WTC11 (cell line): ENCODE data around the gene PAK1. TPM values are rescaled to one million over a fixed set of nuclear protein-coding genes. Genes with fewer than 3 reads are reported as not detected.

Experiments used
- ATAC-seq: fragments of 200-7000 bp; cut with Tn5 transposase; 2 replicates; pipeline ENCODE4 v1.10.0; 2021; ENCODE audit warnings: mild to moderate bottlenecking, moderate library complexity
- CTCF ChIA-PET: fragments of 300-600 bp; sonication (Branson Sonifier 250); formaldehyde crosslinking; loops from one replicate; lab custom pipeline; 2021; ENCODE audit warnings: antibody characterized with exemption; lab: Charles Lee
- POLR2A ChIA-PET: fragments of 350-600 bp; sonication (Branson Sonifier 250); formaldehyde crosslinking; loops from one replicate; lab custom pipeline; 2021; ENCODE audit warnings: antibody characterized with exemption; lab: Charles Lee
- DNase-seq: peaks from one replicate; pipeline ENCODE4 v3.0.0; 2021; ENCODE audit warnings: low spot score
- H3K27ac Mint-ChIP-seq: 2 replicates; pipeline ENCODE4 v1.8.0; 2021; ENCODE audit warnings: mixed read lengths
- H3K27me3 Mint-ChIP-seq: 2 replicates; pipeline ENCODE4 v1.8.0; 2021; ENCODE audit warnings: low read depth, mild to moderate bottlenecking, moderate library complexity, mixed read lengths
- H3K36me3 Mint-ChIP-seq: 2 replicates; pipeline ENCODE4 v1.8.0; 2021; ENCODE audit warnings: mixed read lengths
- H3K4me1 Mint-ChIP-seq: 2 replicates; pipeline ENCODE4 v1.8.0; 2022; ENCODE audit warnings: mixed read lengths
- H3K4me3 Mint-ChIP-seq: 2 replicates; pipeline ENCODE4 v1.8.0; 2021; ENCODE audit warnings: mild to moderate bottlenecking, moderate library complexity, mixed read lengths
- H3K9me3 Mint-ChIP-seq: 2 replicates; pipeline ENCODE4 v1.8.0; 2021; ENCODE audit warnings: mixed read lengths
- ATF1 ChIP-seq: sonication (generic); formaldehyde crosslinking; IDR thresholded peaks from 2 replicates; pipeline ENCODE4 v1.8.1; 2023; ENCODE audit warnings: mild to moderate bottlenecking, moderate library complexity, missing genetic modification reagents
- CBFB ChIP-seq: sonication (generic); formaldehyde crosslinking; IDR thresholded peaks from 2 replicates; pipeline ENCODE4 v1.8.1; 2022; ENCODE audit warnings: mild to moderate bottlenecking, low read depth, missing genetic modification reagents
- ELF4 ChIP-seq: sonication (generic); formaldehyde crosslinking; IDR thresholded peaks from 2 replicates; pipeline ENCODE4 v1.8.1; 2022; ENCODE audit warnings: low read depth, mild to moderate bottlenecking, moderate library complexity, missing genetic modification reagents
- EMX1 ChIP-seq: fragments of 250-450 bp; sonication (Bioruptor Pico); IDR thresholded peaks from 2 replicates; pipeline ENCODE4 v1.8.0; 2021; ENCODE audit warnings: mild to moderate bottlenecking
- GABPB1 ChIP-seq: sonication (generic); formaldehyde crosslinking; IDR thresholded peaks from 2 replicates; pipeline ENCODE4 v1.8.1; 2023; ENCODE audit warnings: mild to moderate bottlenecking, missing genetic modification reagents
- JAZF1 ChIP-seq: fragments of 250-450 bp; sonication (Bioruptor Pico); IDR thresholded peaks from 2 replicates; pipeline ENCODE4 v1.9.0; 2021; ENCODE audit warnings: moderate library complexity, mild to moderate bottlenecking, inconsistent platforms
- NR2C2 ChIP-seq: sonication (generic); formaldehyde crosslinking; IDR thresholded peaks from 2 replicates; pipeline ENCODE4 v1.8.0; 2022; ENCODE audit warnings: mild to moderate bottlenecking, missing genetic modification reagents
- PRRX2 ChIP-seq: fragments of 250-450 bp; sonication (Bioruptor Pico); IDR thresholded peaks from 2 replicates; pipeline ENCODE4 v1.8.0; 2021; ENCODE audit warnings: mild to moderate bottlenecking
- SMAD4 ChIP-seq: sonication (generic); formaldehyde crosslinking; IDR thresholded peaks from 2 replicates; pipeline ENCODE4 v1.8.0; 2022; ENCODE audit warnings: mild to moderate bottlenecking, missing genetic modification reagents
- SOX15 ChIP-seq: fragments of 250-450 bp; sonication (Bioruptor Pico); IDR thresholded peaks from 2 replicates; pipeline ENCODE4 v1.9.0; 2021; ENCODE audit warnings: mild to moderate bottlenecking
- ZBTB21 ChIP-seq: sonication (generic); formaldehyde crosslinking; IDR thresholded peaks from 2 replicates; pipeline ENCODE4 v1.8.1; 2023; ENCODE audit warnings: mild to moderate bottlenecking, missing genetic modification reagents, borderline replicate concordance
- ZNF121 ChIP-seq: sonication (generic); formaldehyde crosslinking; IDR thresholded peaks from 2 replicates; pipeline ENCODE4 v1.8.0; 2023; ENCODE audit warnings: missing genetic modification reagents
- ZNF138 ChIP-seq: sonication (generic); formaldehyde crosslinking; conservative IDR thresholded peaks from 2 replicates; pipeline ENCODE4 v1.8.1; 2022; ENCODE audit warnings: mild to moderate bottlenecking, moderate library complexity, missing genetic modification reagents
- ZNF219 ChIP-seq: sonication (generic); formaldehyde crosslinking; IDR thresholded peaks from 2 replicates; pipeline ENCODE4 v1.8.0; 2023; ENCODE audit warnings: missing genetic modification reagents, mild to moderate bottlenecking, borderline replicate concordance
- total RNA-seq: library from RNA; stranded (reverse); gene quantifications from 3 replicates; pipeline ENCODE4 v1.2.3, GENCODE V29; 2021
- TF ChIP-seq, protein P1 (sequence below): sonication (generic); formaldehyde crosslinking; IDR thresholded peaks from 2 replicates; pipeline ENCODE4 v1.8.0; 2022; ENCODE audit warnings: mild to moderate bottlenecking, missing genetic modification reagents
- TF ChIP-seq, protein P2 (sequence below): fragments of 250-450 bp; sonication (Bioruptor Pico); conservative IDR thresholded peaks from 2 replicates; pipeline ENCODE4 v1.9.0; 2021; ENCODE audit warnings: mild to moderate bottlenecking
- TF ChIP-seq, protein P3 (sequence below): sonication (generic); formaldehyde crosslinking; IDR thresholded peaks from 2 replicates; pipeline ENCODE4 v1.8.1; 2023; ENCODE audit warnings: mild to moderate bottlenecking, moderate library complexity, missing genetic modification reagents
- TF ChIP-seq, protein P4 (sequence below): fragments of 200-600 bp; IDR thresholded peaks from 2 replicates; pipeline ENCODE4 v1.8.0; 2022; ENCODE audit warnings: antibody characterized with exemption
- TF ChIP-seq, protein P5 (sequence below): sonication (generic); formaldehyde crosslinking; conservative IDR thresholded peaks from 2 replicates; pipeline ENCODE4 v1.8.1; 2023; ENCODE audit warnings: mild to moderate bottlenecking, low read depth, missing genetic modification reagents, moderate library complexity
- TF ChIP-seq, protein P6 (sequence below): fragments of 250-450 bp; sonication (Bioruptor Pico); IDR thresholded peaks from 2 replicates; pipeline ENCODE4 v2.1.2; 2022; ENCODE audit warnings: mild to moderate bottlenecking, moderate library complexity
- TF ChIP-seq, protein P7 (sequence below): sonication (generic); formaldehyde crosslinking; IDR thresholded peaks from 2 replicates; pipeline ENCODE4 v1.8.0; 2022; ENCODE audit warnings: mild to moderate bottlenecking, missing genetic modification reagents

The PAK1 gene
- total RNA-seq, 1 experiment from 2014 or later, result 160 TPM

DNA sequence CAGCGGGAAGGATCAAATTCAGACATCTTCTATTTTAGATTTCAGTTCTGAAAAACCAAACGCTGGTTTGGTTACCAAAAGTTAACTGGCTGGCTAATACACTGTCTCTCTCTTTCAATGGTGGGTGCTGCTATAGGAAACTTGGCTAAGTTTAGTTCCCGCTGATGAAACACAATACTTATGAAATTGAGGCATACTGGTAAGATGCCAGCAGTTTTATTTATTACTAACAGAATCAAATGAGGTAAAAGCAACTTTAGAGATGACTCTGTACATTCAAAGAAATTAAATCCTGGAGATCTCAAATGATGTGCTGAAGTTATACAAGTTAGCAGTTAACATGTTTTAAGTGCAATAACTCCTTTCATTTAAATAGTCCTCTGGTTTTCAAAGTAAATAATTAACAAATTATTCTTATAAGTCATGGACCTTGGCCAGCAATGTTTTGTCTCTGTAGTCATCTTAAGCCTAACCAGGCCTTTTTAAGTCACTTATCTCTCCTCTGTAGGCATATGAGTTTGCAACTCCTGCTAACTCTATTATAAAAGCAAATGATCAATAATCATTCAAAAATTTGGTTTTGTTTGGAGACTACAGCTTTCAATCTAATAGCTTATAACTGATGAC is 54.8 kb downstream of the PAK1 start:
- POLR2A ChIA-PET, result no interaction called here
- Mint-ChIP-seq H3K36me3 (no peaks in the 10 kb centered on the region; the same call in 1 of the 2 replicates), H3K4me3 (no peak overlapping the region), H3K27ac (peak overlapping the region; percentile 35), H3K4me1 (peaks cover 73% of the 10 kb centered on the region), H3K9me3 (no peaks in the 10 kb centered on the region), H3K27me3 (no peaks in the 10 kb centered on the region)
- CTCF ChIA-PET, result no interaction called here
- ATAC-seq, result no peak
- no peak for DNase-seq
- TF ChIP-seq, protein P1, sequence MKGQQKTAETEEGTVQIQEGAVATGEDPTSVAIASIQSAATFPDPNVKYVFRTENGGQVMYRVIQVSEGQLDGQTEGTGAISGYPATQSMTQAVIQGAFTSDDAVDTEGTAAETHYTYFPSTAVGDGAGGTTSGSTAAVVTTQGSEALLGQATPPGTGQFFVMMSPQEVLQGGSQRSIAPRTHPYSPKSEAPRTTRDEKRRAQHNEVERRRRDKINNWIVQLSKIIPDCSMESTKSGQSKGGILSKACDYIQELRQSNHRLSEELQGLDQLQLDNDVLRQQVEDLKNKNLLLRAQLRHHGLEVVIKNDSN (CRISPR knock-in tag), result no peak
- TF ChIP-seq ZNF121 (CRISPR knock-in tag) (no peak), PRRX2 (CRISPR knock-in tag) (no peak), ATF1 (CRISPR knock-in tag) (no peak)
- TF ChIP-seq, protein P2, sequence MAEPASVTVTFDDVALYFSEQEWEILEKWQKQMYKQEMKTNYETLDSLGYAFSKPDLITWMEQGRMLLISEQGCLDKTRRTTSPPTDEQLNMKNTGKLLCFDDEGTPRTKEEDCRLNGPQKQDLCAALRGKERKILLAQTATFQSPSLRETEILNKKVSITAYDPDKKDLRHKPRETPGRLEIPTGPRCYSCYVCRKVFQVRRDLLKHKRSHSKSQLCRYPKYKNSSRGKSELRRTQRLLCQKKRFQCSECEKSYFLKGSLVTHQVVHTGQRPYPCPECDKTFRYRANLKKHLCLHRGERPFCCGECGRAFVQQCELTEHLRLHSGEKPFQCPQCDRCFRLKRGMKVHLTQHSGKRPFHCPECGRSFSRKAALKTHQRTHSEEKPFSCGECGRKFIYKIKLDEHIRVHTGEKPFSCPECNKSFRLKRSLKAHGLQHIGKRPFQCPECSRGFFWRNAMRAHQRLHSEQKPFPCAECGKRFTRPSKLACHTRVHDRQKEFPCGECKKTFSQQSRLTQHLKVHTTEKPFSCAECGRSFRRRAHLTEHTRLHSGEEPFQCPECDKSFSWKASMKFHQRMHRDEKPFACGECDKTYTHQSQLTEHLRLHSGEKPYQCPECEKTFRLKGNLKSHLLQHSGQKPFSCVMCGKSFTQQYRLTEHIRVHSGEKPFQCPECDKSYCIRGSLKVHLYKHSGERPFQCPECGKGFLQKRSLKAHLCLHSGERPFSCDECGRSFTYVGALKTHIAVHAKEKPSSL (CRISPR knock-in tag), result no peak

DNA sequence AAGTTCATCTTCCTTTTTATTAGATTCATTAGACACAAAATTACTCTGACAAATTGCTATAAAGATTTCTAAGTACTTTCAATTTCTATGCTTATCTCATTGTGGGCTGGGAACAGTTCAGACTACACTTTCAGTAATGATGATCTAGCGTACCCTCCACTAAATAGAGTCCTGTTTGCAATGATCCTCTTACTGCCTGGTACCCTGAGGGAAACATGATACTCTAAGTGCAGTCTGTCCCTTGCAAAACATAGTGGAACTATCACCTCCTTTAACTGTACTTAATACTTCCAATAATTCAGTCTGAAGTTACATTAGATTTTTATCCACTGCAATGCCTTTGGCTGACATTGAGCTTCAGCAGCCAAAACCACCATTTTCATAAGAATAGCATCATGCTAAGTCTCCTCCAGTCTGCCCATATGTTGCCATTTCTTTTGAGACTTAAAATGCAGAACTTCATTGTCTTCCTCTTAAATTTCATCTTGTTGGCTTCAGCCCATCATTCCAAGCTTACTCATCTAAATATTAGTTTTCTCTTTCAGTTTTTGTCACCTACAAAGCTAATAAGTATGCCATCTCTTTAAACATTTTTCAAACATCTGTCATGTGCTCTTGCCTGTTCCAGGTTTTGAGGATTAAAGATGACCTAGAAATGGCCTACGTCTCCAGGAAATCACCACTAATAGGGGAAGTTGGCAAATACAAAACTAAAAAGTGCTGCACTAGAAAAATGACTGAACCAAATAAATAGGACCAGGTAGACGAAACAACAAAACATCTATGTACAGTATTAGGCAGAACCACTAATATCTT is 55.5 kb downstream of the PAK1 start:
- ChIA-PET POLR2A (no interaction called here), CTCF (no interaction called here)
- TF ChIP-seq, protein P3, sequence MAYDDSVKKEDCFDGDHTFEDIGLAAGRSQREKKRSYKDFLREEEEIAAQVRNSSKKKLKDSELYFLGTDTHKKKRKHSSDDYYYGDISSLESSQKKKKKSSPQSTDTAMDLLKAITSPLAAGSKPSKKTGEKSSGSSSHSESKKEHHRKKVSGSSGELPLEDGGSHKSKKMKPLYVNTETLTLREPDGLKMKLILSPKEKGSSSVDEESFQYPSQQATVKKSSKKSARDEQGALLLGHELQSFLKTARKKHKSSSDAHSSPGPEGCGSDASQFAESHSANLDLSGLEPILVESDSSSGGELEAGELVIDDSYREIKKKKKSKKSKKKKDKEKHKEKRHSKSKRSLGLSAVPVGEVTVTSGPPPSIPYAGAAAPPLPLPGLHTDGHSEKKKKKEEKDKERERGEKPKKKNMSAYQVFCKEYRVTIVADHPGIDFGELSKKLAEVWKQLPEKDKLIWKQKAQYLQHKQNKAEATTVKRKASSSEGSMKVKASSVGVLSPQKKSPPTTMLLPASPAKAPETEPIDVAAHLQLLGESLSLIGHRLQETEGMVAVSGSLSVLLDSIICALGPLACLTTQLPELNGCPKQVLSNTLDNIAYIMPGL, result no peak
- TF ChIP-seq, protein P4, sequence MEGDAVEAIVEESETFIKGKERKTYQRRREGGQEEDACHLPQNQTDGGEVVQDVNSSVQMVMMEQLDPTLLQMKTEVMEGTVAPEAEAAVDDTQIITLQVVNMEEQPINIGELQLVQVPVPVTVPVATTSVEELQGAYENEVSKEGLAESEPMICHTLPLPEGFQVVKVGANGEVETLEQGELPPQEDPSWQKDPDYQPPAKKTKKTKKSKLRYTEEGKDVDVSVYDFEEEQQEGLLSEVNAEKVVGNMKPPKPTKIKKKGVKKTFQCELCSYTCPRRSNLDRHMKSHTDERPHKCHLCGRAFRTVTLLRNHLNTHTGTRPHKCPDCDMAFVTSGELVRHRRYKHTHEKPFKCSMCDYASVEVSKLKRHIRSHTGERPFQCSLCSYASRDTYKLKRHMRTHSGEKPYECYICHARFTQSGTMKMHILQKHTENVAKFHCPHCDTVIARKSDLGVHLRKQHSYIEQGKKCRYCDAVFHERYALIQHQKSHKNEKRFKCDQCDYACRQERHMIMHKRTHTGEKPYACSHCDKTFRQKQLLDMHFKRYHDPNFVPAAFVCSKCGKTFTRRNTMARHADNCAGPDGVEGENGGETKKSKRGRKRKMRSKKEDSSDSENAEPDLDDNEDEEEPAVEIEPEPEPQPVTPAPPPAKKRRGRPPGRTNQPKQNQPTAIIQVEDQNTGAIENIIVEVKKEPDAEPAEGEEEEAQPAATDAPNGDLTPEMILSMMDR, result no peak
- no peak for TF ChIP-seq JAZF1 (CRISPR knock-in tag)
- no peak for TF ChIP-seq ELF4
- TF ChIP-seq, protein P5, sequence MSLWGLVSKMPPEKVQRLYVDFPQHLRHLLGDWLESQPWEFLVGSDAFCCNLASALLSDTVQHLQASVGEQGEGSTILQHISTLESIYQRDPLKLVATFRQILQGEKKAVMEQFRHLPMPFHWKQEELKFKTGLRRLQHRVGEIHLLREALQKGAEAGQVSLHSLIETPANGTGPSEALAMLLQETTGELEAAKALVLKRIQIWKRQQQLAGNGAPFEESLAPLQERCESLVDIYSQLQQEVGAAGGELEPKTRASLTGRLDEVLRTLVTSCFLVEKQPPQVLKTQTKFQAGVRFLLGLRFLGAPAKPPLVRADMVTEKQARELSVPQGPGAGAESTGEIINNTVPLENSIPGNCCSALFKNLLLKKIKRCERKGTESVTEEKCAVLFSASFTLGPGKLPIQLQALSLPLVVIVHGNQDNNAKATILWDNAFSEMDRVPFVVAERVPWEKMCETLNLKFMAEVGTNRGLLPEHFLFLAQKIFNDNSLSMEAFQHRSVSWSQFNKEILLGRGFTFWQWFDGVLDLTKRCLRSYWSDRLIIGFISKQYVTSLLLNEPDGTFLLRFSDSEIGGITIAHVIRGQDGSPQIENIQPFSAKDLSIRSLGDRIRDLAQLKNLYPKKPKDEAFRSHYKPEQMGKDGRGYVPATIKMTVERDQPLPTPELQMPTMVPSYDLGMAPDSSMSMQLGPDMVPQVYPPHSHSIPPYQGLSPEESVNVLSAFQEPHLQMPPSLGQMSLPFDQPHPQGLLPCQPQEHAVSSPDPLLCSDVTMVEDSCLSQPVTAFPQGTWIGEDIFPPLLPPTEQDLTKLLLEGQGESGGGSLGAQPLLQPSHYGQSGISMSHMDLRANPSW (CRISPR knock-in tag), result no peak
- no peak for TF ChIP-seq ZNF138 (CRISPR knock-in tag)
- TF ChIP-seq EMX1 (CRISPR knock-in tag), result no peak
- no peak for TF ChIP-seq CBFB (CRISPR knock-in tag)
- no peak for TF ChIP-seq ZBTB21 (CRISPR knock-in tag)
- no peak for TF ChIP-seq NR2C2 (CRISPR knock-in tag)
- no peak for TF ChIP-seq ZNF219 (CRISPR knock-in tag)
- TF ChIP-seq GABPB1 (CRISPR knock-in tag), result no peak
- TF ChIP-seq, protein P6, sequence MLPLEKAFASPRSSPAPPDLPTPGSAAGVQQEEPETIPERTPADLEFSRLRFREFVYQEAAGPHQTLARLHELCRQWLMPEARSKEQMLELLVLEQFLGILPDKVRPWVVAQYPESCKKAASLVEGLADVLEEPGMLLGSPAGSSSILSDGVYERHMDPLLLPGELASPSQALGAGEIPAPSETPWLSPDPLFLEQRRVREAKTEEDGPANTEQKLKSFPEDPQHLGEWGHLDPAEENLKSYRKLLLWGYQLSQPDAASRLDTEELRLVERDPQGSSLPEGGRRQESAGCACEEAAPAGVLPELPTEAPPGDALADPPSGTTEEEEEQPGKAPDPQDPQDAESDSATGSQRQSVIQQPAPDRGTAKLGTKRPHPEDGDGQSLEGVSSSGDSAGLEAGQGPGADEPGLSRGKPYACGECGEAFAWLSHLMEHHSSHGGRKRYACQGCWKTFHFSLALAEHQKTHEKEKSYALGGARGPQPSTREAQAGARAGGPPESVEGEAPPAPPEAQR (CRISPR knock-in tag), result no peak
- no peak for TF ChIP-seq SMAD4 (CRISPR knock-in tag)
- no peak for TF ChIP-seq SOX15
- TF ChIP-seq, protein P7, sequence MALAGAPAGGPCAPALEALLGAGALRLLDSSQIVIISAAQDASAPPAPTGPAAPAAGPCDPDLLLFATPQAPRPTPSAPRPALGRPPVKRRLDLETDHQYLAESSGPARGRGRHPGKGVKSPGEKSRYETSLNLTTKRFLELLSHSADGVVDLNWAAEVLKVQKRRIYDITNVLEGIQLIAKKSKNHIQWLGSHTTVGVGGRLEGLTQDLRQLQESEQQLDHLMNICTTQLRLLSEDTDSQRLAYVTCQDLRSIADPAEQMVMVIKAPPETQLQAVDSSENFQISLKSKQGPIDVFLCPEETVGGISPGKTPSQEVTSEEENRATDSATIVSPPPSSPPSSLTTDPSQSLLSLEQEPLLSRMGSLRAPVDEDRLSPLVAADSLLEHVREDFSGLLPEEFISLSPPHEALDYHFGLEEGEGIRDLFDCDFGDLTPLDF (CRISPR knock-in tag), result no peak

More for the DNA sequence above, 55.5 kb downstream of the PAK1 start:
- Mint-ChIP-seq H3K27me3 (no peaks in the 10 kb centered on the region), H3K9me3 (no peaks in the 10 kb centered on the region), H3K36me3 (no peaks in the 10 kb centered on the region; the same call in 1 of the 2 replicates), H3K4me3 (no peak overlapping the region), H3K4me1 (peaks cover 73% of the 10 kb centered on the region), H3K27ac (peak overlapping the region; percentile 35)
- DNase-seq (no peak), ATAC-seq (no peak)
